ENCODE results near the gene LDAH. TPM values are rescaled to one million over a fixed set of nuclear protein-coding genes. Genes with fewer than 3 reads are reported as not detected.

Gene LDAH
- total and polyA plus RNA-seq, 3 experiments from 2014 or later, result 12.7 to 32.1 (median 31.6) TPM

GRCh38 chr2:20650877-20651730 lies 171.8 kb downstream of the LDAH start, which contains the start of gene HS1BP3:
HS1BP3 (minus strand) TSS chr2:20651098; CDS start chr2:20651063, 35 bp downstream.
- H3K4me1 Mint-ChIP-seq, result peaks cover 30 to 44% (median 38%) of the 10 kb centered on the region in 3 donors
- H3K36me3 Mint-ChIP-seq, result peaks cover 0 to 8% (median 0%) of the 10 kb centered on the region in 3 donors
- Histone ChIP-seq H3K4me1 (ENCODE audit: insufficient read depth, low read length) (peaks cover 19% of the 10 kb centered on the region), H3K36me3 (ENCODE audit: insufficient read depth, low read length) (no peaks in the 10 kb centered on the region), H3K27me3 (ENCODE audit: insufficient read depth, low read length, poor library complexity, severe bottlenecking) (no peaks in the 10 kb centered on the region), H3K4me3 (ENCODE audit: low read length) (peak within 1 kb of the TSS; percentile 96), H3K27ac (ENCODE audit: low read depth, low read length) (peak within 1 kb of the TSS; percentile 95), H3K9me3 (ENCODE audit: low read length) (no peaks in the 10 kb centered on the region)
- DNase-seq, result peak; percentile 87 to 96 (median 91)
- POLR2A ChIA-PET, result interaction anchor here (1.0 to 2.7 kb wide), 6 partner anchors 9 to 207 kb away, joined by 4 to 43 read pairs (median 6); partner anchors contain the start of gene RHOB
- H3K4me3 Mint-ChIP-seq, result peak within 1 kb of the TSS; percentile 85 to 92 (median 88)
- H3K9me3 Mint-ChIP-seq, result no peaks in the 10 kb centered on the region
- CTCF ChIA-PET, result interaction anchor here (0.7 to 6.3 kb wide), 31 partner anchors 9 to 1303 kb away, joined by 3 to 67 read pairs (median 4); partner anchors contain the start of genes GDF7, LDAH and RHOB
- H3K27me3 Mint-ChIP-seq, result peaks cover 0 to 4% of the 10 kb centered on the region in 2 donors
- H3K27ac Mint-ChIP-seq, result peak within 1 kb of the TSS; percentile 87 to 98 (median 97)

GRCh38 chr2:20650393-20650876 lies 172.5 kb downstream of the LDAH start:
- Mint-ChIP-seq H3K9me3 (no peaks in the 10 kb centered on the region), H3K27ac (peak overlapping the region; percentile 86 to 98 (median 96)), H3K4me1 (peaks cover 30 to 44% (median 38%) of the 10 kb centered on the region in 3 donors), H3K4me3 (peak overlapping the region; percentile 85 to 92 (median 88)), H3K27me3 (peaks cover 0 to 4% of the 10 kb centered on the region in 2 donors), H3K36me3 (peaks cover 0 to 13% (median 0%) of the 10 kb centered on the region in 3 donors)
- DNase-seq, result peak in 3 of 5 donors; percentile 9 to 63 (median 14)
- Histone ChIP-seq H3K36me3 (ENCODE audit: insufficient read depth, low read length) (no peaks in the 10 kb centered on the region), H3K27ac (ENCODE audit: low read depth, low read length) (peak overlapping the region; percentile 95), H3K27me3 (ENCODE audit: insufficient read depth, low read length, poor library complexity, severe bottlenecking) (no peaks in the 10 kb centered on the region), H3K9me3 (ENCODE audit: low read length) (no peaks in the 10 kb centered on the region), H3K4me3 (ENCODE audit: low read length) (peak overlapping the region; percentile 96), H3K4me1 (ENCODE audit: insufficient read depth, low read length) (peaks cover 19% of the 10 kb centered on the region)
- ChIA-PET CTCF (interaction anchor here (0.9 to 6.3 kb wide), 20 partner anchors 8 to 324 kb away, joined by 3 to 67 read pairs (median 6); partner anchors contain the start of genes LDAH and RHOB), POLR2A (interaction anchor here (1.0 to 2.7 kb wide), 6 partner anchors 8 to 206 kb away, joined by 4 to 43 read pairs (median 6); partner anchors contain the start of gene RHOB)

DNA sequence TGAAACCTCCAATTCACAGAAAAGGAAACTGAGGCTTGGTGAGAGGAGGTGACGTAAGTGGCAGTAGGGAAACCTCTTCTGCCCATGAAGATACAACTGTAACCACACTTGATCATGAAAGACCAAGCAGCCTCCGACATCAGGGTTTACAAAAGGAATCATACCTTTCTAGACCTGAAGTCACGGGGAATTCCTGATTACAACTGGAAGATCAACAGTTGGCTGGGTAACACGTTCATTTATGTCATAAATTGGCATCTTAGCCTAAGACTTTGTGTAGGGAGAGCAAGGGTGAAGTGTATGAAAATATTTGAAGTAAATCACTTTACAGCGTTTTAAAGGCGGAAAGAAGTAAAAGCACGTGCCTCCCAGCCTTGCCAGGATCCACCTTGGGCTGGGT lies 172.9 kb downstream of the LDAH start:
- POLR2A ChIA-PET, result interaction anchor here (1.7 to 2.7 kb wide), 2 partner anchors 11 to 203 kb away, joined by 7 to 43 read pairs; partner anchors contain the start of gene RHOB
- Mint-ChIP-seq H3K27ac (peak overlapping the region in 7 of 8 donors; percentile 86 to 97 (median 95)), H3K9me3 (no peaks in the 10 kb centered on the region), H3K27me3 (peaks cover 0 to 2% of the 10 kb centered on the region in 2 donors), H3K4me1 (peaks cover 30 to 44% (median 38%) of the 10 kb centered on the region in 3 donors), H3K36me3 (peaks cover 0 to 16% (median 0%) of the 10 kb centered on the region in 3 donors), H3K4me3 (peak overlapping the region; percentile 85 to 92 (median 88))
- H3K9me3 ChIP-seq (ENCODE audit: low read length), result no peaks in the 10 kb centered on the region
- H3K4me1 ChIP-seq (ENCODE audit: insufficient read depth, low read length), result peaks cover 19% of the 10 kb centered on the region
- peak overlapping the region; percentile 96 for H3K4me3 ChIP-seq (ENCODE audit: low read length)
- CTCF ChIA-PET, result interaction anchor here (0.9 to 6.3 kb wide), 13 partner anchors 8 to 238 kb away, joined by 3 to 67 read pairs (median 10); partner anchors contain the start of genes LDAH and RHOB
- DNase-seq, result no peak
- no peaks in the 10 kb centered on the region for H3K27me3 ChIP-seq (ENCODE audit: insufficient read depth, low read length, poor library complexity, severe bottlenecking)
- H3K27ac ChIP-seq (ENCODE audit: low read depth, low read length), result peak overlapping the region; percentile 95
- H3K36me3 ChIP-seq (ENCODE audit: insufficient read depth, low read length), result no peaks in the 10 kb centered on the region

DNA sequence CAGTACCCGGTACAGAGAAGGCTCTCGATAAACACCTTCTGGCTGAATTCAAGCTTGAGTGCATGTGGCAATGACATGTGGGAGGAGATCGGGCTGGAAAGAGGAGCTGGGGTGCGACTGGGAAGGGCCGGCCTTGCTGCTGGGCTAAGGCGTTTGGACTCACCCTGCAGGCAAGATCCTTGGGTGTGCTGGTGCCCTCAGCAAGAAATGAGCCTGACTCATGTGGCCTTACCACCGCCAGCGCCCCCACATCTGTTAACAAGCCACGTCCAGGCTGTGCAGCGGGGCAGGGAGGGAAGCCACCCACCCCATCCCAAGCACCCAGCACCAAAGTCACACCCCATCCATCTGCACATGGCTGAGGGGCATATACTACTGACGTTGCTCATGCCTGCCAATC lies 173.3 kb downstream of the LDAH start:
- Histone ChIP-seq H3K36me3 (ENCODE audit: insufficient read depth, low read length) (no peaks in the 10 kb centered on the region), H3K27ac (ENCODE audit: low read depth, low read length) (no peak overlapping the region), H3K4me3 (ENCODE audit: low read length) (no peak overlapping the region), H3K27me3 (ENCODE audit: insufficient read depth, low read length, poor library complexity, severe bottlenecking) (no peaks in the 10 kb centered on the region), H3K4me1 (ENCODE audit: insufficient read depth, low read length) (peaks cover 19% of the 10 kb centered on the region), H3K9me3 (ENCODE audit: low read length) (no peaks in the 10 kb centered on the region)
- peak overlapping the region; percentile 85 to 92 (median 88) for H3K4me3 Mint-ChIP-seq
- H3K9me3 Mint-ChIP-seq, result no peaks in the 10 kb centered on the region
- H3K36me3 Mint-ChIP-seq, result peaks cover 0 to 20% (median 3%) of the 10 kb centered on the region in 3 donors
- peak overlapping the region in 7 of 8 donors; percentile 0 to 97 (median 95) for H3K27ac Mint-ChIP-seq
- peaks cover 30 to 44% (median 38%) of the 10 kb centered on the region in 3 donors for H3K4me1 Mint-ChIP-seq
- ChIA-PET CTCF (interaction anchor here (2.4 to 6.3 kb wide), 5 partner anchors 12 to 238 kb away, joined by 13 to 67 read pairs (median 17); partner anchors contain the start of gene RHOB), POLR2A (interaction anchor here (1.0 kb wide), 1 partner anchor 202 kb away, joined by 5 read pairs; the partner anchor contains the start of gene RHOB)
- peak in 1 of 5 donors; percentile 34 for DNase-seq
- no peaks in the 10 kb centered on the region for H3K27me3 Mint-ChIP-seq

DNA sequence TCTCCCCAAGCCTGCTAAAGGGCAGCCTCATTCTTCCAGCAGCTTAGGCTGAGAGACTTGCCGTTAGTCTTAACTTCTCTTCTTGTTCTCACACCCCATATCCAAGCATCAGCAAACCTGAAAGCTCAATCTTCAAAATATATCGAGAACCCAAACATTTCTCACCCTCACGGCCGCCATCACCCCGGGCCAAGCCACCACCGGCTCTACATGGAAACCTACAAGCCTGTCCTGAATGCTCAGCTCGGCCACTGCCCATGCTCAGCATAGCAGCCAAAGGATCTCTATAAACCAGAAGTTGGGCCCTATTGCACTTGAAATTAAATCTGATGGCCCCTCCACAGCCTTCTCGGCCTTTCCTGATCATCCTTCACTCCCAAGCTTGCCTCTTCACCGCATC lies 174.1 kb downstream of the LDAH start:
- H3K27ac ChIP-seq (ENCODE audit: low read depth, low read length), result no peak overlapping the region
- no peaks in the 10 kb centered on the region for H3K27me3 Mint-ChIP-seq
- no peaks in the 10 kb centered on the region for H3K9me3 ChIP-seq (ENCODE audit: low read length)
- H3K4me1 Mint-ChIP-seq, result peaks cover 30 to 44% (median 38%) of the 10 kb centered on the region in 3 donors
- peaks cover 0 to 27% (median 7%) of the 10 kb centered on the region in 3 donors for H3K36me3 Mint-ChIP-seq
- peaks cover 19% of the 10 kb centered on the region for H3K4me1 ChIP-seq (ENCODE audit: insufficient read depth, low read length)
- peak overlapping the region in 7 of 8 donors; percentile 4 to 95 (median 72) for H3K27ac Mint-ChIP-seq
- POLR2A ChIA-PET, result interaction anchor here (1.0 kb wide), 1 partner anchor 201 kb away, joined by 5 read pairs; the partner anchor contains the start of gene RHOB
- CTCF ChIA-PET, result interaction anchor here (3.0 to 6.3 kb wide), 3 partner anchors 13 to 237 kb away, joined by 13 to 67 read pairs (median 58); partner anchors contain the start of gene RHOB
- no peak overlapping the region for H3K4me3 ChIP-seq (ENCODE audit: low read length)
- H3K36me3 ChIP-seq (ENCODE audit: insufficient read depth, low read length), result no peaks in the 10 kb centered on the region
- peak overlapping the region in 3 of 7 donors; percentile 86 to 92 (median 89) for H3K4me3 Mint-ChIP-seq
- H3K9me3 Mint-ChIP-seq, result no peaks in the 10 kb centered on the region
- no peaks in the 10 kb centered on the region for H3K27me3 ChIP-seq (ENCODE audit: insufficient read depth, low read length, poor library complexity, severe bottlenecking)
- DNase-seq, result no peak

- peaks cover 30 to 44% (median 40%) of the 10 kb centered on the region in 3 donors for H3K4me1 Mint-ChIP-seq
- ChIA-PET POLR2A (no interaction called here), CTCF (interaction anchor here (1.0 to 6.3 kb wide), 3 partner anchors 14 to 203 kb away, joined by 3 to 67 read pairs (median 58); partner anchors contain the start of gene RHOB)
- H3K27me3 Mint-ChIP-seq, result no peaks in the 10 kb centered on the region
- H3K4me3 Mint-ChIP-seq, result peak overlapping the region in 1 of 7 donors; percentile 65
- Histone ChIP-seq H3K27me3 (ENCODE audit: insufficient read depth, low read length, poor library complexity, severe bottlenecking) (no peaks in the 10 kb centered on the region), H3K4me1 (ENCODE audit: insufficient read depth, low read length) (peaks cover 19% of the 10 kb centered on the region), H3K27ac (ENCODE audit: low read depth, low read length) (no peak overlapping the region), H3K9me3 (ENCODE audit: low read length) (no peaks in the 10 kb centered on the region), H3K36me3 (ENCODE audit: insufficient read depth, low read length) (no peaks in the 10 kb centered on the region), H3K4me3 (ENCODE audit: low read length) (no peak overlapping the region)
- peak overlapping the region in 6 of 8 donors; percentile 4 to 85 (median 32) for H3K27ac Mint-ChIP-seq
- DNase-seq, result peak in 1 of 5 donors; percentile 26
- H3K9me3 Mint-ChIP-seq, result no peaks in the 10 kb centered on the region
- peaks cover 0 to 32% (median 7%) of the 10 kb centered on the region in 3 donors for H3K36me3 Mint-ChIP-seq
These were observed 174.7 kb downstream of the LDAH start for GRCh38 chr2:20648206-20648605.

GRCh38 chr2:20647738-20648137 lies 175.2 kb downstream of the LDAH start:
- Mint-ChIP-seq H3K9me3 (no peaks in the 10 kb centered on the region), H3K4me3 (peak overlapping the region in 1 of 7 donors; percentile 65), H3K27me3 (no peaks in the 10 kb centered on the region), H3K4me1 (peaks cover 30 to 45% (median 44%) of the 10 kb centered on the region in 3 donors), H3K27ac (peak overlapping the region in 4 of 8 donors; percentile 4 to 72 (median 26)), H3K36me3 (peaks cover 0 to 36% (median 7%) of the 10 kb centered on the region in 3 donors)
- Histone ChIP-seq H3K4me1 (ENCODE audit: insufficient read depth, low read length) (peaks cover 20% of the 10 kb centered on the region), H3K36me3 (ENCODE audit: insufficient read depth, low read length) (peaks cover 3% of the 10 kb centered on the region), H3K27ac (ENCODE audit: low read depth, low read length) (no peak overlapping the region), H3K27me3 (ENCODE audit: insufficient read depth, low read length, poor library complexity, severe bottlenecking) (no peaks in the 10 kb centered on the region), H3K9me3 (ENCODE audit: low read length) (no peaks in the 10 kb centered on the region), H3K4me3 (ENCODE audit: low read length) (no peak overlapping the region)
- CTCF ChIA-PET, result interaction anchor here (1.0 to 6.3 kb wide), 3 partner anchors 14 to 202 kb away, joined by 3 to 67 read pairs (median 58); partner anchors contain the start of gene RHOB
- peak in 1 of 5 donors; percentile 22 for DNase-seq
- POLR2A ChIA-PET, result no interaction called here
